TTC549 (cell line): ENCODE measurements around the gene SAMD8.

ENCODE experiments used
- FAIRE-seq: peaks from 2 replicates; lab custom pipeline; 2012; peaks lifted over from hg19 to GRCh38; lab: Jason Lieb, UNC

SAMD8 gene

GRCh38 chr10:75111365-75111906 lies at the start of gene SAMD8:
TSS of gene SAMD8 (plus strand) at chr10:75111656. CDS start at chr10:75150529, 38,873 bp downstream.
- FAIRE-seq: no peak

- FAIRE-seq: no peak
Observed at GRCh38 chr10:75061709-75062505, 49.5 kb upstream of the SAMD8 start.

GRCh38 chr10:75062506-75063299 lies 48.8 kb upstream of the SAMD8 start:
- no peak for FAIRE-seq

- FAIRE-seq: no peak
Observed at GRCh38 chr10:75063461-75064230, 47.8 kb upstream of the SAMD8 start.

- FAIRE-seq: no peak
Observed at GRCh38 chr10:75065076-75065475, 46.4 kb upstream of the SAMD8 start.

GRCh38 chr10:75066271-75066670 lies 45.2 kb upstream of the SAMD8 start:
- no peak for FAIRE-seq

GRCh38 chr10:75067272-75067671 lies 44.2 kb upstream of the SAMD8 start:
- no peak for FAIRE-seq

- no peak for FAIRE-seq
Observed at GRCh38 chr10:75068523-75068922, 42.9 kb upstream of the SAMD8 start.

GRCh38 chr10:75070476-75070875 lies 41.0 kb upstream of the SAMD8 start:
- no peak for FAIRE-seq

- FAIRE-seq: no peak
Observed at GRCh38 chr10:75070961-75071428, 40.5 kb upstream of the SAMD8 start.

GRCh38 chr10:75071756-75072155 lies 39.7 kb upstream of the SAMD8 start:
- no peak for FAIRE-seq

- FAIRE-seq: no peak
Observed at GRCh38 chr10:75072727-75073126, 38.7 kb upstream of the SAMD8 start.

- no peak for FAIRE-seq
Observed at GRCh38 chr10:75073442-75073841, 38.0 kb upstream of the SAMD8 start.

- no peak for FAIRE-seq
Observed at GRCh38 chr10:75074711-75075445, 36.6 kb upstream of the SAMD8 start.

GRCh38 chr10:75076348-75076747 lies 35.1 kb upstream of the SAMD8 start:
- FAIRE-seq: no peak

- FAIRE-seq: no peak
Observed at GRCh38 chr10:75079436-75080083, 31.9 kb upstream of the SAMD8 start.

GRCh38 chr10:75080554-75080953 lies 30.9 kb upstream of the SAMD8 start:
- no peak for FAIRE-seq

GRCh38 chr10:75081379-75081778 lies 30.1 kb upstream of the SAMD8 start:
- no peak for FAIRE-seq

- no peak for FAIRE-seq
Observed at GRCh38 chr10:75083972-75084833, 27.3 kb upstream of the SAMD8 start.

- FAIRE-seq: no peak
Observed at GRCh38 chr10:75084834-75085384, 26.5 kb upstream of the SAMD8 start.
